Measurements from ENCODE around the gene NEK8.

The NEK8 gene

DNA sequence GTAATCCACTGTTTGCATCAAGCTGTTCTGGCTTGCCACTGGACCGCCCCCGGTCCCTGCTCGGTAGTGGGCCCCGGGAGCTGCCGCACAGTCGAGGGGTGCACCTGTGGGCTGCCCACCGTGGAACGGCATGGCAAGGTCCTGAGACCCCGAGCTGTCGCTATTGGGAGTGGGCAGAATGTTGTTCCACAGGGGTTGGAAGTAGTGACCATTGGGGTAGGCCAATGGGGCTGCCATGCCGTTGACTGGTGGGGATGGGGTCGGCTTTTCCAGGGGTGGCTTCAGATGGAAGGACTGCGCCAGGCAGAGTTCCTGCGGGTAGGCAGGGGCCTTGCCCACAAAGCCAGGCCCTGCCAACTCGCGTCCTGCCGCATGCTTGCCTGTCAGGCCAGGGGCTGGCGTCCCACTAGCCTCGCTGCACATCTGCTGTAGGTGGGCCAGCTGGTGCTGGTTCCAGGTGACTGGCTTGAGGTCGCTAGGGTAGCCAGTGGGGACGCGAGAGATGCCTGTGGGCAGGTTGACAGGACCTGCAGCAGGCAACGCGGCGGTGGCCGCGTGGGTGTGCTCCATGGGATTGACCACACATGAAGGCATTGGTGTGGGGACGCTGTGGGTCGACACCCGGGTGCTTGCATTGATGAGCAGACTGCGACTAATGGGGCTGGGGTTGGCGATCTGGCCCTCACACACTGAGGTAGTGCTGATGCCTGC lies 30.0 kb downstream of the NEK8 start:
- TF ChIP-seq POLR2AphosphoS5 (IDR thresholded peaks at IDR 0.05; ENCODE audit: low read depth, low read length) (no peak), SIN3A (IDR thresholded peaks at IDR 0.05; ENCODE audit: borderline replicate concordance, insufficient read depth, low read length) (no peak), FOXP2 (optimal IDR thresholded peaks at IDR 0.05; ENCODE audit: borderline replicate concordance, extremely low read depth, extremely low read length, insufficient read depth) (no peak), TAF1 (IDR thresholded peaks at IDR 0.05; ENCODE audit: borderline replicate concordance, insufficient read depth, low read length) (no peak)
- TF ChIP-seq, protein P1, sequence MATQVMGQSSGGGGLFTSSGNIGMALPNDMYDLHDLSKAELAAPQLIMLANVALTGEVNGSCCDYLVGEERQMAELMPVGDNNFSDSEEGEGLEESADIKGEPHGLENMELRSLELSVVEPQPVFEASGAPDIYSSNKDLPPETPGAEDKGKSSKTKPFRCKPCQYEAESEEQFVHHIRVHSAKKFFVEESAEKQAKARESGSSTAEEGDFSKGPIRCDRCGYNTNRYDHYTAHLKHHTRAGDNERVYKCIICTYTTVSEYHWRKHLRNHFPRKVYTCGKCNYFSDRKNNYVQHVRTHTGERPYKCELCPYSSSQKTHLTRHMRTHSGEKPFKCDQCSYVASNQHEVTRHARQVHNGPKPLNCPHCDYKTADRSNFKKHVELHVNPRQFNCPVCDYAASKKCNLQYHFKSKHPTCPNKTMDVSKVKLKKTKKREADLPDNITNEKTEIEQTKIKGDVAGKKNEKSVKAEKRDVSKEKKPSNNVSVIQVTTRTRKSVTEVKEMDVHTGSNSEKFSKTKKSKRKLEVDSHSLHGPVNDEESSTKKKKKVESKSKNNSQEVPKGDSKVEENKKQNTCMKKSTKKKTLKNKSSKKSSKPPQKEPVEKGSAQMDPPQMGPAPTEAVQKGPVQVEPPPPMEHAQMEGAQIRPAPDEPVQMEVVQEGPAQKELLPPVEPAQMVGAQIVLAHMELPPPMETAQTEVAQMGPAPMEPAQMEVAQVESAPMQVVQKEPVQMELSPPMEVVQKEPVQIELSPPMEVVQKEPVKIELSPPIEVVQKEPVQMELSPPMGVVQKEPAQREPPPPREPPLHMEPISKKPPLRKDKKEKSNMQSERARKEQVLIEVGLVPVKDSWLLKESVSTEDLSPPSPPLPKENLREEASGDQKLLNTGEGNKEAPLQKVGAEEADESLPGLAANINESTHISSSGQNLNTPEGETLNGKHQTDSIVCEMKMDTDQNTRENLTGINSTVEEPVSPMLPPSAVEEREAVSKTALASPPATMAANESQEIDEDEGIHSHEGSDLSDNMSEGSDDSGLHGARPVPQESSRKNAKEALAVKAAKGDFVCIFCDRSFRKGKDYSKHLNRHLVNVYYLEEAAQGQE (IDR thresholded peaks at IDR 0.05; ENCODE audit: insufficient read depth in 1 of 2, low read depth in 2 of 2, low read length in 2 of 2): no peak

DNA sequence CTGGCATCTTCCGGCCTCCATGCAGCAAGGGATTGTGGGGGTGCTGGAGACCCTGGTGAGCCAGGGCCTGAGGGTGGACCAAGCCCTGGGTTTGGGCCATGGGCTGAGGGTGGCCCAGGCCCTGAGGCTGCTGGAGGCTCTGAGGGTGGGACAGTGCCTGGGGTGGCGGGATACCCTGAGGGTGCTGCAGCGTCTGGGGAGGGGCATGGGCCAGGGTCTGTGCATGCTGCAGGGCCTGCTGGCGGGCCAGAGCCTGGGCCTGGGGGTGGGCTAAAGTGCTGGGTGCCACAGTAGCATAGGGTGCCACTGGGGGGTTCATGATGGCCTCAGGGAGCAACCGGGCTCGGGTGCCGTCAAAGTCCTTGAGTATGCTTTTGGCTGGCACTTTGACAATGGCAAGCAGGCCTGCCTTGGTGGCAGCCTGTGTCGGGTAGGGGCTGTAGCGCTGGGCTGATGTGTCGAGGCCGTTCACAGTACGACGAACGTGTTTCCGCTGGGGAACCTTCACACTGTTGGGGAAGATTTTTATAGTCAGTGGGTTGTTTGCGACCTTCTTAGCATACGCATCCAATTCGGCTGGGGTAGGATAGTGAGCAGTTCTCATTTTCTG lies 30.8 kb downstream of the NEK8 start:
- TF ChIP-seq, protein P1 (IDR thresholded peaks at IDR 0.05; ENCODE audit: insufficient read depth in 1 of 2, low read depth in 2 of 2, low read length in 2 of 2): no peak
- no peak for TF ChIP-seq POLR2AphosphoS5 (IDR thresholded peaks at IDR 0.05; ENCODE audit: low read depth, low read length)
- TF ChIP-seq TAF1 (IDR thresholded peaks at IDR 0.05; ENCODE audit: borderline replicate concordance, insufficient read depth, low read length): no peak
- no peak for TF ChIP-seq FOXP2 (optimal IDR thresholded peaks at IDR 0.05; ENCODE audit: borderline replicate concordance, extremely low read depth, extremely low read length, insufficient read depth)
- TF ChIP-seq SIN3A (IDR thresholded peaks at IDR 0.05; ENCODE audit: borderline replicate concordance, insufficient read depth, low read length): no peak

DNA sequence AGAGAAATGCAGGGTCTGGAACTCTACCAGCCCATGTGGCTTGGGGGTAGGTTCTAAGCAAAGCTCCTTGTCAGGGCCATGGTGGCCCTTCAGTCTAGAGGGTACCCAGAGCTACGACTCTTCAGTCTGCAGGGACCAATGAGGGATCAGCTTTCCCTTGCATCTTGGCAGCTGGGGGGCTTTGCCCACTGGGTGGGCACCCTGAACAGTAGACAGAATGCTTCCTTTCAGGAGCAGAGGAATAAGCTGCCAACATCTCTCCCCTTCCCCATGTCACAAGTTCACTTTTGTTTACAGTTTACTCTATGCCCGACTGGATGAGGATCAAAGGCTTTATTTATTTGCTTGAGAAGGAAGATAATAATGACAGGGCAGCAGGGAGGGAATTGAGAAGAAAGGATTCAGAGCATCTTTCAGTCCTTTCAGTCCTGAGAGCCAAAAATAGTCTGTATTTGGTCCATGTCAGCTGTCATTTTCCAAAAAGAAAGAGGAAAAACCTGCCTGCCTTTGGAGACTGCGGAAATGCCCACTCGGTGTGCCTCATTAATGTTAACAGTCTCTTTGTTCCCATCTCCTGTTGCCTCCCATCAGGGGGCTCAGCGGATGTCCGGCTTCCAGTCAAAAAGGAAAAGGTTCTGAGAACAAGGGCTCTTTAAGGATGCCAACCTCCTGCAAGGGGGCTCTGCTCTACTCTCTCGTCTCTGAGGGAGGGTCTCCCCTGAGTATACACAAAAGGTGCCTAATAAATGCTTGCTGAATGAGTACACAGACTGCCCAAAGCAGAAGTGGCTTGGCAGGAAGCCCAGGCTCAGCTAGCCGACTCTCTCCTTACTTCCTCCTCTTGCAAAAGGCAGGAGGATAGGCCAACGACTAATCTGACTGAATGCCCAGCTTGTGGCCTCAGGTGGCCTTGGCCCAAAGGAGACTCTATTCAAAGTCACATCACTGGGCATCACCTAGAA lies 32.3 kb downstream of the NEK8 start:
- TF ChIP-seq SIN3A (IDR thresholded peaks at IDR 0.05; ENCODE audit: borderline replicate concordance, insufficient read depth, low read length) (no peak), FOXP2 (optimal IDR thresholded peaks at IDR 0.05; ENCODE audit: borderline replicate concordance, extremely low read depth, extremely low read length, insufficient read depth) (no peak), TAF1 (IDR thresholded peaks at IDR 0.05; ENCODE audit: borderline replicate concordance, insufficient read depth, low read length) (no peak)
- TF ChIP-seq, protein P1 (IDR thresholded peaks at IDR 0.05; ENCODE audit: insufficient read depth in 1 of 2, low read depth in 2 of 2, low read length in 2 of 2): peak in 1 of 2 experiments; percentile 60; a peak in 1 of 4 replicates

DNA sequence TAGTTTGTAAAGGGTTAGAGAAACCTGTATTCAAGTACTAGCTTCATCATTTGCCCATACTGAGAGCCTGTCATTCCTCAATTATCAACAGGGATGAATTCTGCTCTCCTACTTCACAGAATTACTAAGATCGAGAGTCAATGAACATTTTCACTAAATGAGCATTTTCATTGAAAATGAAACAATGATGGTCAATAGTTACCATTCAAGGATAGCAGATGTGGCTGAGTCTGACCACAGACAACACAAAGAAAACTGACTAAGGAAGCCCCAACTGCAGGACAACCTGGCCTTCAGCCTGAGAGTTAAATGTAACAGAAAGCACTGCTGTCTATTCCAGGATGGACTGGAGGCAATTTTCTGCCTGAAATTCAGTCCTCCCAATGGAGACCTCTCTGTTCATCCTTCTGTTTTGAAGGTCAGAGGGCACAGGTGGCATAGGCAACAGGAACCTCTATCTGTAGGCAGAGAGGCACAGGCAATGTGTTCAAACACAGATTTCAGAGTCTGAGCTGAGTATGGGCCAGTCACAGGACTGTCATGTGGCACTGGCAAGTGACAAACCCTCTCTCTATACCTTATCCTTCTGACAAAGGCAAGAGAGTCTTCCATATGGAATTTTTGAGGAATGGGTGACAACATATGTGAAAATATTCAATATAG lies 34.7 kb downstream of the NEK8 start:
- TF ChIP-seq FOXP2 (optimal IDR thresholded peaks at IDR 0.05; ENCODE audit: borderline replicate concordance, extremely low read depth, extremely low read length, insufficient read depth) (no peak), SIN3A (IDR thresholded peaks at IDR 0.05; ENCODE audit: borderline replicate concordance, insufficient read depth, low read length) (no peak), TAF1 (IDR thresholded peaks at IDR 0.05; ENCODE audit: borderline replicate concordance, insufficient read depth, low read length) (no peak), POLR2AphosphoS5 (IDR thresholded peaks at IDR 0.05; ENCODE audit: low read depth, low read length) (no peak)
- TF ChIP-seq, protein P1 (IDR thresholded peaks at IDR 0.05; ENCODE audit: insufficient read depth in 1 of 2, low read depth in 2 of 2, low read length in 2 of 2): no peak

All from PFSK-1 (cell line).